Karpas-422 (cell line): ENCODE results near the gene BTNL9. TPM values are rescaled to one million over a fixed set of nuclear protein-coding genes. Genes with fewer than 3 reads are reported as not detected.
"Not testable (repeated sequence)": the region's sequence is repeated elsewhere in the genome, so short reads cannot be mapped to it uniquely, and the experiment has no call there.

ENCODE experiments used
- DNase-seq: peaks from one replicate; pipeline ENCODE4 v3.0.0-alpha.2; 2015
- H2AFZ ChIP-seq: fragments of 200-600 bp; sonication (generic); 2 replicates; pipeline ENCODE4 v1.6.1; 2014; ENCODE audit warnings: antibody characterized with exemption, low read length, mixed read lengths
- H3K27ac ChIP-seq: fragments of 200-600 bp; sonication (generic); 2 replicates; pipeline ENCODE4 v1.5.1; 2014; ENCODE audit warnings: mild to moderate bottlenecking, low read length, moderate library complexity
- H3K27me3 ChIP-seq: fragments of 200-600 bp; sonication (generic); 2 replicates; pipeline ENCODE4 v1.6.1; 2014; ENCODE audit warnings: low read length, mixed read lengths
- H3K36me3 ChIP-seq: fragments of 200-600 bp; sonication (generic); 2 replicates; pipeline ENCODE4 v1.6.1; 2014; ENCODE audit warnings: low read length, mixed read lengths; ENCODE audit not compliant: insufficient read depth
- H3K4me1 ChIP-seq: fragments of 200-600 bp; sonication (generic); 2 replicates; pipeline ENCODE4 v1.6.1; 2014; ENCODE audit warnings: mild to moderate bottlenecking, low read length, mixed read lengths
- H3K4me2 ChIP-seq: fragments of 200-600 bp; sonication (generic); 2 replicates; pipeline ENCODE4 v1.6.1; 2014; ENCODE audit warnings: low read length, low read depth, mild to moderate bottlenecking; ENCODE audit not compliant: poor library complexity, severe bottlenecking
- H3K4me3 ChIP-seq: fragments of 200-600 bp; sonication (generic); 2 replicates; pipeline ENCODE4 v1.5.1; 2014; ENCODE audit warnings: mild to moderate bottlenecking, antibody characterized with exemption, low read length, mixed read lengths
- H3K79me2 ChIP-seq: fragments of 200-600 bp; sonication (generic); 2 replicates; pipeline ENCODE4 v1.6.1; 2014; ENCODE audit warnings: mild to moderate bottlenecking, low read length, mixed read lengths
- H3K9ac ChIP-seq: fragments of 200-600 bp; sonication (generic); 2 replicates; pipeline ENCODE4 v1.6.0; 2014; ENCODE audit warnings: low read length
- H3K9me2 ChIP-seq: fragments of 200-600 bp; sonication (generic), shearing (Covaris generic); replicated peaks from 2 replicates; pipeline ENCODE4 v1.6.0; 2014; ENCODE audit warnings: mild to moderate bottlenecking, low read length, moderate library complexity; ENCODE audit not compliant: insufficient read depth
- H3K9me3 ChIP-seq: fragments of 300-700, 200-600 bp; sonication (generic); 2 replicates; pipeline ENCODE4 v1.6.1; 2014; ENCODE audit warnings: low read length, mixed read lengths
- H4K20me1 ChIP-seq: fragments of 200-600 bp; sonication (generic); 2 replicates; pipeline ENCODE4 v1.6.1; 2014; ENCODE audit warnings: mild to moderate bottlenecking, antibody characterized with exemption, low read length, low read depth; ENCODE audit not compliant: insufficient read depth
- total RNA-seq: library from RNA; depleted of rRNA; stranded (reverse); fragments of >200 nt; shearing (Covaris generic); gene quantifications from 2 replicates; pipeline ENCODE4 v1.2.3, GENCODE V29; 2014; ENCODE audit warnings: low replicate concordance

The BTNL9 gene
- total RNA-seq, 1 experiment from 2014 or later = not detected

- H3K27ac ChIP-seq, H2AFZ ChIP-seq, H3K9ac ChIP-seq, H3K4me3 ChIP-seq, H3K27me3 ChIP-seq, H3K79me2 ChIP-seq, H3K4me2 ChIP-seq, H3K4me1 ChIP-seq, DNase-seq, H3K36me3 ChIP-seq, H4K20me1 ChIP-seq, H3K9me2 ChIP-seq, H3K9me3 ChIP-seq: not testable (repeated sequence)
Measured at GRCh38 chr5:181095162-181095561, 55.1 kb downstream of the BTNL9 start.

GRCh38 chr5:181096721-181097382 lies 56.8 kb downstream of the BTNL9 start:
- not testable (repeated sequence) for H3K4me1 ChIP-seq, H4K20me1 ChIP-seq, H3K4me2 ChIP-seq, H3K9ac ChIP-seq, H3K79me2 ChIP-seq, H3K4me3 ChIP-seq, H3K36me3 ChIP-seq, H3K9me2 ChIP-seq, H3K27ac ChIP-seq, H2AFZ ChIP-seq, DNase-seq, H3K27me3 ChIP-seq, H3K9me3 ChIP-seq

GRCh38 chr5:181097383-181097753 lies 57.3 kb downstream of the BTNL9 start:
- not testable (repeated sequence) for H3K9me3 ChIP-seq, H3K9ac ChIP-seq, H3K4me3 ChIP-seq, H2AFZ ChIP-seq, H3K27ac ChIP-seq, H4K20me1 ChIP-seq, H3K4me1 ChIP-seq, H3K79me2 ChIP-seq, H3K27me3 ChIP-seq, H3K4me2 ChIP-seq, H3K9me2 ChIP-seq, DNase-seq, H3K36me3 ChIP-seq

- H3K4me2 ChIP-seq, H3K9me2 ChIP-seq, H4K20me1 ChIP-seq, H2AFZ ChIP-seq, H3K9me3 ChIP-seq, DNase-seq, H3K4me1 ChIP-seq, H3K9ac ChIP-seq, H3K79me2 ChIP-seq, H3K27me3 ChIP-seq, H3K36me3 ChIP-seq, H3K4me3 ChIP-seq, H3K27ac ChIP-seq: not testable (repeated sequence)
Measured at GRCh38 chr5:181097759-181098491, 57.9 kb downstream of the BTNL9 start.

DNA sequence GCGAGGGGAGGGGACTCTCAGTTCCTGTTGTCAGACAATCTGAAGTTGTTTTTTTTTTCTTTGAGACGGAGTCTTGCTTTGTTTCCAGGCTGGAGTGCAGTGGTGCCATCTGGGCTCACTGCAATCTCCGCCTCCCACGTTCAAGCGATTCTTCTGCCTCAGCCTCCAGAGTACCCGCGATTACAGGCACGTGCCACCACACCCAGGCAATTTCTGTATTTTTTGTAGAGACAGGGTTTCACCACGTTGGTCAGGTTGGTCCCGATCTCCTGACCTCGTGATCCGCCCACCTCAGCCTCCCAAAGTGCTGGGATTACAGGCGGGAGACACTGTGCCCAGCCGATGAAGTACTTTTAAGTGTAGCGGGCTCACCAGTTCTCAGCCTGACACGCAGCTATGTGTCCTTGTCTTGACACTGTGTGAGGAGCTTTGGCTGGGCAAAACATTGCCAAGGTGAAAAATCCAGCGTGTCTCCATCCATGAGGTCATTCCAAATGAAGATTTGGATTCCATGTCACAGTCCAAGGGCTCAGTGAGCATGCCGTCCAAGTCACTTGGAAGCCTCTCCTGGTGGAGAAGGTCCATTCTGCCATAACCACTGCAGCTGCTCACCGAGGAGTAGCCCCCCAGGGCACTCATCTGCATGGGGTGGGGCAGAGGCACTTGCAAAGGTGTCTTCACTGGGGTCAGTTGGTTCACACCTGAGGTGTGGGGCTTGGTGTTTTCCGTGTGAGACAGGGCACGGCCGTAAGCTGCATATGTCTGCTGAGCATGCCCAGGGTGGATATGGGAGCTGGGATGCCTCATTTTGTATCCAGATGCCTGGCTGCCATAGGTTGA lies 58.9 kb downstream of the BTNL9 start:
- Histone ChIP-seq H3K27ac (no peak overlapping the region), H3K4me2 (no peak overlapping the region), H3K36me3 (no peaks in the 10 kb centered on the region), H3K4me1 (no peaks in the 10 kb centered on the region), H3K9me2 (no peaks in the 10 kb centered on the region), H4K20me1 (no peaks in the 10 kb centered on the region), H3K9ac (no peak overlapping the region), H3K27me3 (no peaks in the 10 kb centered on the region), H2AFZ (no peak overlapping the region), H3K79me2 (no peaks in the 10 kb centered on the region), H3K9me3 (no peaks in the 10 kb centered on the region), H3K4me3 (no peak overlapping the region)
- DNase-seq = no peak

DNA sequence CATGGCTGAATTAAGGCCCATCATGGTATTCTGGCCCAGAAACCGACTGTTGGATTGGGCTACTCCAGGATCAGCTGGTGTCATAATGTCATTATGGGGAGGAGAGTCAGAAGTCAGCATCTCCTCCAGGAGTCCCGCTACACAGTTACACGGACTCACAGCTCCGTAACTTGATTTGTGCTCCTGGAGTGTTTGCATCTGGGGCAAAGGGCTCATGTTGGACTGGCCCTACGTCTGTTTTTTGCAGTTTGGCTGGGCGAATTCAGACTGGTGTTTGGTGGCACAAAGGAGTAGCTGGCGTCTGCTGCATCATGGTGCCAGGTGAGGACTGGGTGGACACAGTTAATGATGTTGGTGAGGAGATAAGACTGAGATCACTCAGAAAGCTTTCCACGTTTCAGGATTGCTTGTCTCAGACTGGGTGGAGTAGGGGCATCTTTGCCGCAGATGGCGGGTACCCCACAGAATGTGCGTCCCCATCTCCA lies 59.6 kb downstream of the BTNL9 start:
- Histone ChIP-seq H3K27ac (no peak overlapping the region), H3K9ac (no peak overlapping the region), H3K9me3 (no peaks in the 10 kb centered on the region), H3K4me2 (no peak overlapping the region), H3K27me3 (no peaks in the 10 kb centered on the region), H3K79me2 (no peaks in the 10 kb centered on the region), H3K4me3 (no peak overlapping the region), H4K20me1 (no peaks in the 10 kb centered on the region), H3K9me2 (no peaks in the 10 kb centered on the region), H3K36me3 (no peaks in the 10 kb centered on the region), H3K4me1 (no peaks in the 10 kb centered on the region), H2AFZ (no peak overlapping the region)
- DNase-seq = no peak

GRCh38 chr5:181100121-181100875 lies 60.2 kb downstream of the BTNL9 start:
- no peaks in the 10 kb centered on the region for H3K4me1 ChIP-seq
- no peaks in the 10 kb centered on the region for H3K79me2 ChIP-seq
- no peaks in the 10 kb centered on the region for H4K20me1 ChIP-seq
- no peak overlapping the region for H3K4me2 ChIP-seq
- no peak overlapping the region for H3K4me3 ChIP-seq
- no peaks in the 10 kb centered on the region for H3K9me3 ChIP-seq
- no peaks in the 10 kb centered on the region for H3K36me3 ChIP-seq
- DNase-seq = no peak
- H3K9ac ChIP-seq = no peak overlapping the region
- H3K27me3 ChIP-seq = no peaks in the 10 kb centered on the region
- no peaks in the 10 kb centered on the region for H3K9me2 ChIP-seq
- H2AFZ ChIP-seq = no peak overlapping the region
- no peak overlapping the region for H3K27ac ChIP-seq
